CD4-positive, alpha-beta T cell treated with Interleukin-6 at 100 ng/mL for 8 hours (primary cell): ENCODE results near the gene C4orf46.
"Not testable (repeated sequence)": the region's sequence is repeated elsewhere in the genome, so short reads cannot be mapped to it uniquely, and the experiment has no call there.

ENCODE experiments used
- DNase-seq: peaks from one replicate; pipeline ENCODE4 v3.0.0-alpha.2; 2020; ENCODE audit warnings: mixed read lengths, low spot score

C4orf46 gene

GRCh38 chr4:158671665-158671914 is at the start of gene C4orf46:
Gene C4orf46, minus strand, starts transcription at chr4:158671887. Its CDS starts 86 bp downstream, at chr4:158671801.
- no peak for DNase-seq

GRCh38 chr4:158715802-158716201 is 44.1 kb upstream of the C4orf46 start:
- no peak for DNase-seq

- DNase-seq, result no peak
These were observed 43.2 kb upstream of the C4orf46 start for GRCh38 chr4:158714937-158715336.

GRCh38 chr4:158712622-158713021 is 40.9 kb upstream of the C4orf46 start:
- DNase-seq, result not testable (repeated sequence)

- no peak for DNase-seq
These were observed 39.1 kb upstream of the C4orf46 start for GRCh38 chr4:158710814-158711213.

- DNase-seq, result no peak
These were observed 32.6 kb upstream of the C4orf46 start for GRCh38 chr4:158704274-158704673.

- no peak for DNase-seq
These were observed 17.1 kb upstream of the C4orf46 start for GRCh38 chr4:158688813-158689212.

GRCh38 chr4:158682066-158682465 is 10.4 kb upstream of the C4orf46 start:
- DNase-seq, result no peak

GRCh38 chr4:158681629-158682028 is 9.9 kb upstream of the C4orf46 start:
- no peak for DNase-seq

- no peak for DNase-seq
These were observed 7.1 kb upstream of the C4orf46 start for GRCh38 chr4:158678767-158679166.

- no peak for DNase-seq
These were observed 4.4 kb upstream of the C4orf46 start for GRCh38 chr4:158676076-158676475.

GRCh38 chr4:158673633-158674032 is 1.9 kb upstream of the C4orf46 start:
- no peak for DNase-seq

GRCh38 chr4:158671915-158672806 is 474 bp upstream of the C4orf46 start, which contains the start of gene ETFDH:
Gene ETFDH, plus strand, starts transcription at chr4:158672296. Its CDS starts 161 bp downstream, at chr4:158672457.
- DNase-seq, result peak; percentile 99

GRCh38 chr4:158670975-158671664 is 567 bp downstream of the C4orf46 start:
- peak; percentile 36 for DNase-seq

- DNase-seq, result no peak
These were observed 2.4 kb downstream of the C4orf46 start for GRCh38 chr4:158669310-158669709.

- peak; percentile 9 for DNase-seq
These were observed 4.0 kb downstream of the C4orf46 start for GRCh38 chr4:158667651-158668198.

- no peak for DNase-seq
These were observed 4.8 kb downstream of the C4orf46 start for GRCh38 chr4:158666892-158667291.

- no peak for DNase-seq
These were observed 6.9 kb downstream of the C4orf46 start for GRCh38 chr4:158664806-158665205.

GRCh38 chr4:158663707-158664625 is 7.7 kb downstream of the C4orf46 start:
- not testable (repeated sequence) for DNase-seq

- DNase-seq, result not testable (repeated sequence)
These were observed 8.4 kb downstream of the C4orf46 start for GRCh38 chr4:158663255-158663654.

- no peak for DNase-seq
These were observed 14.4 kb downstream of the C4orf46 start for GRCh38 chr4:158657291-158657690.

GRCh38 chr4:158656439-158656838 is 15.2 kb downstream of the C4orf46 start:
- DNase-seq, result no peak
